Measurements from ENCODE around the gene MEIS1.

- TF ChIP-seq CTCF (IDR thresholded peaks at IDR 0.05) (no peak), POLR2A (IDR thresholded peaks at IDR 0.05) (no peak)
These were observed 84.4 kb downstream of the MEIS1 start for GRCh38 chr2:66519264-66519843.

Data from lower leg skin (tissue), 3 donors.